GM19351 (cell line): Measurements from ENCODE around the gene MICALL1.
"Not testable (repeated sequence)": the region's sequence is repeated elsewhere in the genome, so short reads cannot be mapped to it uniquely, and the experiment has no call there.

Experiments
- ATAC-seq: cut with Tn5 transposase; IDR thresholded peaks from one replicate; pipeline ENCODE4 v1.9.1; 2021; ENCODE audit warnings: mild to moderate bottlenecking, moderate library complexity; ENCODE audit not compliant: unreplicated experiment

The MICALL1 gene

GRCh38 chr22:37957232-37957631 is 51.1 kb downstream of the MICALL1 start:
- ATAC-seq: no peak

GRCh38 chr22:37959231-37959825 is 53.2 kb downstream of the MICALL1 start:
- no peak for ATAC-seq

DNA sequence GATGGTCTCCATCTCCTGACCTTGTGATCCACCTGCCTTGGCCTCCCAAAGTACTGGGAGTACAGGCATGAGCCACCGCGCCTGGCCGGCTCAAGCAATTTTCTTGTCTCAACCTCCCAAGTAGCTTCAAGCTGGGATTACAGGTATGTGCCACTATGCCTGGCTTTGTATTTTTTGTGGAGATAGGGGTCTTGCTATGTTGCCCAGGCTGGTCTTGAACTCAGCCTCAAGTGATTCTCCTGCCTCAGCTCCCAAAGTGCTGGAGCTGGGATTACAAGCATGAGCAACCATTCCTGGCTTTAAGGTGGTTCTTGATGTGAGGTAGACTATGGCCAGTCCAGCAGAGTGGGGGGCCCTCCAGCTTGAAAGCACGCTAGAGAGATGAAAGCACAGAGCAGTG is 55.0 kb downstream of the MICALL1 start:
- ATAC-seq: no peak

DNA sequence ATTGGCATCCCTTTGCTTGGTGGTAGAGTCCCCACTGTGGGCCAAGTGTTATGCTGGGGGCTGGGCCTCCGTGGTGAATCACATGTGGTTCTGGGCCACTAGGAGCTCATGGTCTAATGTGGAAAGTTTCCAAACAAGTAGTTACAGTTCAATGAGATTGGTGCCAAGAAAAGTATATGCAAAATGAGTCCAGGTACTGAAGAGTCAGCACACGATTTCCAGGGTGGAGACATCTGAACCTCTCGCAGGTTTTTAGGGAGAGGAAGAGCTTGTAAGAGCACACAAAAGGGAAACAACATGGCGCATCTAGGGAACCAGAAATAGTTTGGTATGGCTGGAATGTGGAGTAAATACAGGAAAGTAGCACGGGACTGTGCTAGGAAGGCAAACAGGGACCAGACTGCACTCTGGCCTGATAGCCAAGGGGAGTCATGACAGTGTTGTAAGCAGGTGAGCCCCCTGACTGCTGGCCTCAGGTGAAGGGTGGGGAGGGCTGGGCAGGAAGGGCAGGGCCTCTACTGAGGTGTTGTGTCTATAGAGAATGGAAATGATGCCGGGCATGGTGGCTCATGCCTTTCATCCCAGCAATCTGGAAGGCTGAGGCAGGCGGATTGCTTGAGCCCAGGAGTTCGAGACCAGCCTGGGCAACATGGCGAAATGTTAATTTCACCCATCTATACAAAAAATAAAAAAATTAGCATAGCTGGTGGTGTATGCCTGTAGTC is 60.0 kb downstream of the MICALL1 start:
- ATAC-seq: no peak

DNA sequence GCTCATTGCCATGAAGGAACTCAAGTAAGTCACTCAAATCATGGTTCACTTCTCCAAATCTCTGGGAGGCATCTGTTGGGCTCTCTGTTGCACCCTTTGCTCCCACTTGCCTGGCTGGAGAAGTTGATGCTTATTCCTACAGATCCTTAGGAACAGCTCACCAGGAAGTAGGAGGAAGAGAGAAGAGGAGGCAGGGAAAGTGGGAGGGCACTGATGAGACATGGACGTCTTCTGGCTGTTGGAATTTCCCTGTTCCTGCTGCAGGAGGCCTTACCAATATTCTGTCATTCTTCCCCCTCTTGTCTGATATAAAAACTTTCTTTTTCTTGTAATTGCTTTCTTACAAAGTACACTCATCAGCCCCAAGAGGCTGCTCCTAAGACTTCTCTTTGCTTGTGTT is 61.0 kb downstream of the MICALL1 start:
- no peak for ATAC-seq

DNA sequence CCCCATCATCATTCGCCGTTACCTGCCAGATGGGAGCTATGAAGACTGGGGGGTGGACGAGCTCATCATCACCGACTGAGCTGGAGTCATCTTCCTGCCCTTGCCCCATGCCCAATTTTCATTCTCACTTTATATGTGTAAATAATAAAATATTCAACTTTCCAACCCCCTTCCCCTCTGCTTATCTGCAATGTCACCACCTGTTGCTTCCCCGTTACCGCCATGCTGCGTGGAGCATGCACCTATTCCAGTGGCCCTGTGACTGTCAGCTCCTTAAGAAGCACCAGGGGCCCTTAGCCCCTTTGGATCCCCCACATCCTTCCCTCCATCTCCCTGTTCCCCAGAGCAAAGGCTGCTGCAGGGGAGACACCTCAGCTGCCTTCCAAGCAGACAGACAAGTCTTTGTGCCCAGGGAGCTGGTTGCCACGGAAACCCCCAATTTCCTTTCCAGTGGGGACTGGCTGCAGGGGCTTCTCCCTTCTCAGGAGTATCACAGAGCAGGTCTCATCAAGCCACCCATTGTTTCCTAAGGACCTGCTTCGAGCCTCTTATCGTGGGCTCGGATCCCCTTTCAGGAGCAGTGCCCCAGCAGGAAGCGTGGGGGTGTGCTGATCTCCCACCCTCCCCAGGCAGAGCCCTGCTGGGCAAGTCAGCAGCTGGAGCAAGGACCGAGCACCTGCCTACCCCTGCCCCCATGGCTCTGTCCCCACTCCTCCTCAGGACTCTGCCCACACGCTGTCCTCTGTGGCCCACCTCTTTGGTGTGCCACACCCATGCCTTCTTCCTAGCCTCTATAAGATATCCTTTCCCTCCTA is 61.7 kb downstream of the MICALL1 start:
- ATAC-seq: no peak

- no peak for ATAC-seq
Measured at GRCh38 chr22:37968452-37969251, 62.6 kb downstream of the MICALL1 start.

DNA sequence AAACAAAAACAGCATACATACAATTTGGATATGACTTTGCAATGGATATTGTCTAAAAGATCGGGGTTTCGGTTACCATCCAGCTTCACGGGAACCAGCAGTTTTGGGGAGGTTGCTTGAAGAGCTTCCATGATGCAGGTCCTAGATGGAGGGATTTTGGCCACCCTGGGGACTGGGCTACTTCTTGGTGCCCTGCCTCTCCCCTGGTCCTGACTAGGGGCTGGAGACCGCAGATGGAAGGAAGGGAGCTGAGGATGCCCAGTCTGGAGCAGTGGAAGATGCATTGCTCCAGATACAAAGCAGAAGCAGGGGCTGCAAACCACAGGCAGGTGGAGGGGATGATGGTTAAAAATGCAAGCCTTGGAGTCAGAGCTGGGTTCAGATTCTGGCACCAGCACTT is 64.8 kb downstream of the MICALL1 start:
- no peak for ATAC-seq

- ATAC-seq: no peak
Measured at GRCh38 chr22:37971475-37972434, 65.7 kb downstream of the MICALL1 start.

DNA sequence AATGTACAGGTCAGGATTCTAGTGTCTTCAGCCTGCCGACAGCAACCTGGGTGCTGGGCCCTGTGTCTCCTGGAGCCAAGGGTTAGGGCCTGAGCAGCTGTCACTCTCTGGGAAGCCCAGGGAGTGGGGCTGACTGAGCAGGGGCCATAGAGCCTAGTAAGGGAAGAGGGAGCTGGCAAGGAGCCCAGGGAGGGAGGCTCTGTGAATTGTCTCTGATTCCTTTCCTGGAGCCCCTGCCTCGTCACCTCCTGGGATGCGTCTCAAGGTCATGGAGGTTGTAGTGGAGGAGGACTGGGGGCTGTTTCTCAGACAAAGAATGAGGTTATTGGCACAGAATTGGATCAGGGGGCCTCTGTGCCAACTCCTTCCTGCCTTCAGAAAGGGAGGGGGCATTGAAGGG is 66.4 kb downstream of the MICALL1 start:
- ATAC-seq: no peak

DNA sequence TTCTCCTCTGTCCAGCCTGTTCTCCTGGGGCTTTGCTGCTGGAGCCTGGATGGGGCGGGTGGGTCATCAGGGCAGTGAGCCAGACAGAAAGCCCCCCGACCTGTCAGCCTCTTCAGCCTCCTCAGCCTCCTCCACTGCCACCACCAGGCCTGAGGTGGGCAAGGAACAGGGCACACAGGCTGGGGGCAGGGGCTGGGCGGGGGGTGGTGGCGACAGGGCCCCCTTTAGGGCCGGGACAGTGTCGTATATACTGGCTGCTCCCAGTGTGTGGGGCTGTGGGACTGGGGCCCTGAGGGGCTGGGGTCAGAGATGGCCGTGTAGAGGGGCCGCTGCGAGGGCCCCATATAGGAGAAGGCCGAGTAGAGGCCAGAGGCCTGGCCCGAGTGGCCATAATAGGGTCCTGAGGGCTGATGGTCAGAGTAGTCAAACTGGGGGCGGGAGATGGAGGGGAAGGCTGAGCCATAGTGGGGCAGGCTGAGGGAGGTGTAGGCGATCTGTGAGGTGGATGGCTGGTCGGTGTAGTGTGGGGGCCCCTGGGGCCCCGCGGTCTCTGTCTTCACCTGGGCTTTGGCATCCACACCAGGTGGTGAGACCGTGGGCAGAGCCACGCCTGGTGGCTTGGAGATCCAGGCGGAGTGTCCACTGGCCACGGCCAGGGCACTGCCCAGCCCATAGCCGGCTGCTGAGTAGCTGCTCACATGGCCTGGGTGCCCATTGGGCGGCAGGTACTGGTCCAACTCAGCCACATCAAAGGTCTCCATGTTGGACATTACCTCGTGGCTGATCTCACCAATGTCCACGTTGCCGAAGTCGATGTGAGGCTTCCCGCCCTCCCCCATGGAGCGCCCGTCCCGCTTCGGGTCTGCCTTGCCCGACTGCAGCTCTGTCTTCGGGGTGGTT is 67.4 kb downstream of the MICALL1 start:
- no peak for ATAC-seq

- no peak for ATAC-seq
Measured at GRCh38 chr22:37975153-37975552, 69.1 kb downstream of the MICALL1 start.

DNA sequence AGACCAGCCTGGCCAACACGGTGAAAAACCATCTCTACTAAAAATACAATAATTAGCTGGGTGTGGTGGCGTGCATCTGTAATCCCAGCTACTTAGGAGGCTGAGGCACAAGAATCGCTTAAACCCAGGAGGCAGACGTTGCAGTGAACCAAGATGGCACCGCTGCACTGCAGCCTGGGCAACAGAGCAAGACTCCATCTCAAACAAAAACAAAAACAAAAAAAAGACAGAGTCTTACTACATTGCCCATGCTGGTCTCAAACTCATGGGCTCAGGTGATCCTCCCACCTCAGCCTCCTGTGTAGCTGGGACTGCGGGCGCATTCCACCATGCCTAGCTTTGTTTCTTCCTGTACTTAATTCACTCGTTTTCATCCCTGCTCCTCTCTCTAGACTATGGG is 69.9 kb downstream of the MICALL1 start:
- ATAC-seq: not testable (repeated sequence)

- ATAC-seq: no peak
Measured at GRCh38 chr22:37976547-37976946, 70.5 kb downstream of the MICALL1 start.

- ATAC-seq: no peak
Measured at GRCh38 chr22:37979782-37980181, 73.7 kb downstream of the MICALL1 start.

DNA sequence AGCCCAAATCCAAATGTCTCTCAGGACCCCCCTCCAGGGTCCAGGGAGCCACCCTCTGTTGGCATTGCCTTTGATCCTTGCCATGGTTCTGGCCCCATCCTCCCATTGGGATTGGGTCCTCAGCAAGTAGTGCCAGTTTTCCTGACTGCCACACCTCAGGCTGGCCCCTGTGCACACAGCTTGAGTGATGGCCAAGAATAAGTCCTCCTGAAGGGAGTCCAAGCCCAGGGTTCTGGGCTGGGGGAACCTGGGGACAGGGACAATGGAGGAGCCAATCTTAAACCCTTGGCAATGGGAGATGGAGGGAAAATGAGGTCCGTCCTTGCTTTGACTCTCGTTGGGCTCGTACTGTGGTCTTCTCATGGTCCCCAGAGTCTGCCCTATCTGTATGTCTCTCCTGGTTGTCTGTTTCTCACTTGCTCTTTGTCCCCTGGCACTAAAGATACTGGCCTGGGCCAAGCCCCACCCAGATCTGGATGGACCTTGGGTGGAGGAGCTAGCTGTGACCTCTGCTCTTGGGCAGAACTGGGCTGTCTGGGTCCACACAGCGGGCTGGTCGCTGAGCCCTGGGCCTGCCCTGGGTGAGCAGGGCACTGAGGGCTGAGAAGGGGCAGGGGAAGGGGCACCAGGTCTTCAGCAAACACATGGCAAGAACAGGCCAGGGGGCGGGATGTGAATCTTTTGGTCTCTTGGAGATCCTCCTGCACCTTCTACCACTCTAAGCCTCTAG is 75.3 kb downstream of the MICALL1 start:
- no peak for ATAC-seq

GRCh38 chr22:37982151-37982785 is 76.2 kb downstream of the MICALL1 start:
- no peak for ATAC-seq
